Smooth muscle cell (in vitro differentiated cells): ENCODE measurements around the gene TRIM5. TPM values are rescaled to one million over a fixed set of nuclear protein-coding genes. Genes with fewer than 3 reads are reported as not detected.

ENCODE experiments used
- DNase-seq: peaks from one replicate; lab custom pipeline; 2025; ENCODE audit not compliant: unreplicated experiment; lab: John Stamatoyannopoulos, UW
- H2AFZ ChIP-seq: fragments of 200-600 bp; sonication (generic); 2 replicates; pipeline ENCODE4 v1.6.0; 2016; ENCODE audit warnings: antibody characterized with exemption, low read depth, mild to moderate bottlenecking
- H3F3A ChIP-seq: fragments of 200-600 bp; sonication (generic); 2 replicates; pipeline ENCODE4 v1.6.0; 2017; ENCODE audit warnings: antibody characterized with exemption, low read depth
- H3K27ac ChIP-seq: fragments of 200-600 bp; sonication (generic); 2 replicates; pipeline ENCODE4 v1.5.1; 2016; ENCODE audit warnings: low read depth, mild to moderate bottlenecking
- H3K27me3 ChIP-seq: fragments of 200-600 bp; sonication (generic); 2 replicates; pipeline ENCODE4 v1.6.1; 2016; ENCODE audit warnings: low read depth, mild to moderate bottlenecking
- H3K36me3 ChIP-seq: fragments of 200-600 bp; sonication (generic); 2 replicates; pipeline ENCODE4 v1.5.1; 2016; ENCODE audit warnings: low read depth
- H3K4me1 ChIP-seq: fragments of 200-600 bp; sonication (generic); 2 replicates; pipeline ENCODE4 v1.5.1; 2016; ENCODE audit warnings: low read depth
- H3K4me2 ChIP-seq: fragments of 200-600 bp; sonication (generic); 2 replicates; pipeline ENCODE4 v1.6.0; 2016; ENCODE audit warnings: mild to moderate bottlenecking
- H3K4me3 ChIP-seq: fragments of 200-600 bp; sonication (generic); 2 replicates; pipeline ENCODE4 v1.5.1; 2016; ENCODE audit warnings: mild to moderate bottlenecking
- H3K79me2 ChIP-seq: fragments of 200-600 bp; sonication (generic); 2 replicates; pipeline ENCODE4 v1.6.0; 2016; ENCODE audit warnings: low read depth, mild to moderate bottlenecking
- H3K9ac ChIP-seq: fragments of 200-600 bp; sonication (generic); 2 replicates; pipeline ENCODE4 v1.6.0; 2016; ENCODE audit warnings: low read depth
- H3K9me3 ChIP-seq: fragments of 200-600 bp; sonication (generic); replicated peaks from 2 replicates; pipeline ENCODE4 v1.5.1; 2016; ENCODE audit warnings: low read depth
- H4K20me1 ChIP-seq: fragments of 200-600 bp; sonication (generic); 2 replicates; pipeline ENCODE4 v1.6.0; 2016; ENCODE audit warnings: low read depth
- CTCF ChIP-seq: fragments of 200-600 bp; sonication (generic); IDR thresholded peaks from 2 replicates; pipeline ENCODE4 v1.5.1; 2017; ENCODE audit warnings: borderline replicate concordance, mild to moderate bottlenecking, antibody characterized with exemption; ENCODE audit not compliant: insufficient read depth, poor library complexity, severe bottlenecking
- WGBS: methylation state at CpG from one replicate; pipeline ENCODE4 v1.1.7; 2016; ENCODE audit warnings: low lambda C conversion rate; 5-methylcytosine and 5-hydroxymethylcytosine counted together
- polyA plus RNA-seq: library from polyadenylated mRNA; unstranded; fragments of >200 nt; fragmentation: Nextera tagmentation; extraction: Ambion mirVana; gene quantifications from 2 replicates; pipeline ENCODE4 v1.2.1, GENCODE V29; 2016
- total RNA-seq: library from RNA; depleted of rRNA; stranded (reverse); fragments of >200 nt; gene quantifications from 2 replicates; pipeline ENCODE4 v1.2.3, GENCODE V29; 2014

The TRIM5 gene
- total RNA-seq (22.2 and 27.6 TPM in 2 replicates), polyA plus RNA-seq (16.4 and 18.0 TPM in 2 replicates)

GRCh38 chr11:5684646-5685362 is at the start of gene TRIM5:
Gene TRIM5 (minus strand): TSS chr11:5685074. CDS start chr11:5680177, 4,897 bp downstream.
- peak; percentile 42 for TF ChIP-seq CTCF
- peak within 1 kb of the TSS; percentile 98 for H3K27ac ChIP-seq
- WGBS, result 4% methylated on average over 13 of the region's 13 CpGs
- H4K20me1 ChIP-seq, result no peaks in the 10 kb centered on the region
- no peaks in the 10 kb centered on the region for H3K27me3 ChIP-seq
- DNase-seq, result peak; percentile 46
- H3K4me3 ChIP-seq, result peak within 1 kb of the TSS; percentile 58
- H3K4me2 ChIP-seq, result peak within 1 kb of the TSS; percentile 89
- H3K79me2 ChIP-seq, result peaks cover 21% of the 10 kb centered on the region
- no peaks in the 10 kb centered on the region for H3K9me3 ChIP-seq
- peak within 1 kb of the TSS; percentile 90 for H3K9ac ChIP-seq
- no peaks in the 10 kb centered on the region for H3K36me3 ChIP-seq
- H2AFZ ChIP-seq, result peak within 1 kb of the TSS; percentile 76
- H3F3A ChIP-seq, result no peaks in the 10 kb centered on the region
- peaks cover 20% of the 10 kb centered on the region for H3K4me1 ChIP-seq

- H3K4me3 ChIP-seq, result no peak overlapping the region
- H3K9me3 ChIP-seq, result no peaks in the 10 kb centered on the region
- no peak overlapping the region for H3K9ac ChIP-seq
- H4K20me1 ChIP-seq, result no peaks in the 10 kb centered on the region
- no peak overlapping the region for H3K27ac ChIP-seq
- H2AFZ ChIP-seq, result no peak overlapping the region
- 90% methylated on average over 1 of the region's 1 CpG for WGBS
- no peak for TF ChIP-seq CTCF
- H3F3A ChIP-seq, result no peaks in the 10 kb centered on the region
- H3K4me2 ChIP-seq, result no peak overlapping the region
- H3K27me3 ChIP-seq, result no peaks in the 10 kb centered on the region
- H3K4me1 ChIP-seq, result no peaks in the 10 kb centered on the region
- H3K79me2 ChIP-seq, result no peaks in the 10 kb centered on the region
- no peak for DNase-seq
- H3K36me3 ChIP-seq, result no peaks in the 10 kb centered on the region
Measured at GRCh38 chr11:5727691-5728090, 42.8 kb upstream of the TRIM5 start.

GRCh38 chr11:5726351-5726750 is 41.5 kb upstream of the TRIM5 start:
- H3K36me3 ChIP-seq, result no peaks in the 10 kb centered on the region
- no peak overlapping the region for H3K27ac ChIP-seq
- WGBS, result 87% methylated on average over 1 of the region's 1 CpG
- no peak for TF ChIP-seq CTCF
- H3K9me3 ChIP-seq, result no peaks in the 10 kb centered on the region
- no peaks in the 10 kb centered on the region for H3F3A ChIP-seq
- no peak overlapping the region for H3K4me2 ChIP-seq
- no peak overlapping the region for H2AFZ ChIP-seq
- H3K4me3 ChIP-seq, result no peak overlapping the region
- no peaks in the 10 kb centered on the region for H3K4me1 ChIP-seq
- H4K20me1 ChIP-seq, result no peaks in the 10 kb centered on the region
- no peaks in the 10 kb centered on the region for H3K79me2 ChIP-seq
- no peak for DNase-seq
- no peak overlapping the region for H3K9ac ChIP-seq
- no peaks in the 10 kb centered on the region for H3K27me3 ChIP-seq

GRCh38 chr11:5722622-5723021 is 37.7 kb upstream of the TRIM5 start:
- no peak overlapping the region for H3K9ac ChIP-seq

More at GRCh38 chr11:5722622-5723021, 37.7 kb upstream of the TRIM5 start:
- H3K27ac ChIP-seq, result no peak overlapping the region
- no peak for DNase-seq
- no peaks in the 10 kb centered on the region for H3K79me2 ChIP-seq
- H3K4me3 ChIP-seq, result no peak overlapping the region
- no peak overlapping the region for H3K4me2 ChIP-seq
- H3K9me3 ChIP-seq, result no peaks in the 10 kb centered on the region
- 68% methylated on average over 2 of the region's 2 CpGs for WGBS
- no peak overlapping the region for H2AFZ ChIP-seq
- no peaks in the 10 kb centered on the region for H3K36me3 ChIP-seq
- H3F3A ChIP-seq, result no peaks in the 10 kb centered on the region
- TF ChIP-seq CTCF, result no peak
- H4K20me1 ChIP-seq, result no peaks in the 10 kb centered on the region
- no peaks in the 10 kb centered on the region for H3K27me3 ChIP-seq
- H3K4me1 ChIP-seq, result no peaks in the 10 kb centered on the region
